ENCODE data around the gene TSC22D1. TPM values are rescaled to one million over a fixed set of nuclear protein-coding genes. Genes with fewer than 3 reads are reported as not detected.

TSC22D1 gene
- total and polyA plus RNA-seq, 2 experiments from 2014 or later: 173 to 195 TPM

- no peaks in the 10 kb centered on the region for H3K27me3 ChIP-seq
- peaks cover 26% of the 10 kb centered on the region for H3K4me1 ChIP-seq (ENCODE audit: insufficient read depth)
- WGBS (ENCODE audit: low lambda C conversion rate, missing lambda C conversion rate): 1% methylated on average over 9 of the region's 9 CpGs
Observed at GRCh38 chr13:44435919-44436510, 140.1 kb downstream of the TSC22D1 start.

DNA sequence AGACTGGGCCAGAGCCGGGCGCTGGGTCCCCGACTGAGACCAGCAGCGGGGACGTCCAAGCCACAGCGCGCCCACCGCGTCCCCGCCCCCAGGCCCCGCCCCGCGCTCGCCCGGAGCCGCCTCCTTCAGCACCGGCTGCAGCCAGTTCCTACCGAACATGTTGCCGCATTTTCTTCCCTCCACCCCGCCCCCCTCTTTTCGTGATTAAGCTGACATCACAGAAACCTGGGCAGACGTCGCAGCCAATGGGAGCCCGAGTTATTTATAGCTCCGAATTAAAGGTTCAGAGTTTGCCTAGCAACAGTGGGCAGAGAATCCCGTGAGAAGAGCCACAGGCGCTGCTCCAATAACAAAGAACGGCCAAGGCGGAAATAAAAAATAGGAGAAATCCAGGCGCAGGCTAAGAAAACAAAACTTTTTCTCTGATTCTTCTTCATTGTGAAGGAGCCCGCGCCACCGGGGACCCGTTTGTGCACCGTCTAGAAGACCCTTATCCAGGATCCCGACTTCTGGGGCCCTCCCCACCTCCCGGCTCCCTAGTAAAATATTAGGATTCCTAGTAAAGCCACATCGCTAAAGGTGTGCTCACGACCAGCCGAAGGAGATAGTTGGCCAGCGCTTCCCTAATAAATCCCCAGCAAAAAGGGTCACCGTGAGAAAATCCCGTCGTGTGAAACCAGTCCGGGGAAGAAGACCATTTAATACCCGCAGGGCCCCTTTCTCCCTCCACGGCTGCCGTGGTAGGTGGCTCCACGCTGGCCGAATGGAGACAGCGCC, 140.8 kb downstream of the TSC22D1 start:
- peak overlapping the region; percentile 96 for H3K27ac ChIP-seq
- TF ChIP-seq CTCF (IDR thresholded peaks at IDR 0.05; ENCODE audit: poor library complexity) (no peak), EZH2 (IDR thresholded peaks at IDR 0.05; ENCODE audit: borderline replicate concordance) (no peak), EZH2phosphoT487 (IDR thresholded peaks at IDR 0.05; ENCODE audit: low read depth, severe bottlenecking, unreplicated experiment) (no peak)
- peak; percentile 98 for DNase-seq (ENCODE audit: low spot score)
- no peaks in the 10 kb centered on the region for H3K9me3 ChIP-seq (ENCODE audit: low read depth)
- H2AFZ ChIP-seq: no peak overlapping the region
- under 1% methylated on average over 48 of the region's 51 CpGs for WGBS (ENCODE audit: low lambda C conversion rate, missing lambda C conversion rate)
- H3K27me3 ChIP-seq: no peaks in the 10 kb centered on the region
- peaks cover 34% of the 10 kb centered on the region for H3K79me2 ChIP-seq
- peak overlapping the region; percentile 94 for H3K4me3 ChIP-seq
- no peaks in the 10 kb centered on the region for H3K9me2 ChIP-seq (replicated peaks; ENCODE audit: insufficient read depth)
- peaks cover 31% of the 10 kb centered on the region for H3K4me1 ChIP-seq (ENCODE audit: insufficient read depth)
- peak overlapping the region; percentile 75 for H3K4me2 ChIP-seq
- peaks cover 17% of the 10 kb centered on the region for H4K20me1 ChIP-seq (ENCODE audit: insufficient read depth, poor library complexity, severe bottlenecking)
- no peaks in the 10 kb centered on the region for H3K36me3 ChIP-seq (replicated peaks; ENCODE audit: insufficient read depth, low read depth)

More at GRCh38 chr13:44435919-44436510, 140.1 kb downstream of the TSC22D1 start:
- H3K9me3 ChIP-seq (ENCODE audit: low read depth): no peaks in the 10 kb centered on the region
- no peaks in the 10 kb centered on the region for H3K9me2 ChIP-seq (replicated peaks; ENCODE audit: insufficient read depth)
- peaks cover 17% of the 10 kb centered on the region for H4K20me1 ChIP-seq (ENCODE audit: insufficient read depth, poor library complexity, severe bottlenecking)
- H2AFZ ChIP-seq: no peak overlapping the region
- peak overlapping the region; percentile 70 for H3K4me2 ChIP-seq
- peak overlapping the region; percentile 96 for H3K27ac ChIP-seq
- TF ChIP-seq EZH2phosphoT487 (IDR thresholded peaks at IDR 0.05; ENCODE audit: low read depth, severe bottlenecking, unreplicated experiment) (no peak), EZH2 (IDR thresholded peaks at IDR 0.05; ENCODE audit: borderline replicate concordance) (no peak), CTCF (IDR thresholded peaks at IDR 0.05; ENCODE audit: poor library complexity) (no peak)
- H3K4me3 ChIP-seq: peak overlapping the region; percentile 94
- DNase-seq (ENCODE audit: low spot score): no peak
- peaks cover 38% of the 10 kb centered on the region for H3K79me2 ChIP-seq
- no peaks in the 10 kb centered on the region for H3K36me3 ChIP-seq (replicated peaks; ENCODE audit: insufficient read depth, low read depth)

- no peak for DNase-seq (ENCODE audit: low spot score)
- H2AFZ ChIP-seq: no peak overlapping the region
Observed at GRCh38 chr13:44434766-44435141, 141.4 kb downstream of the TSC22D1 start.

More at GRCh38 chr13:44434766-44435141, 141.4 kb downstream of the TSC22D1 start:
- Histone ChIP-seq H3K27me3 (no peaks in the 10 kb centered on the region), H3K9me2 (replicated peaks; ENCODE audit: insufficient read depth) (no peaks in the 10 kb centered on the region), H3K4me2 (peak overlapping the region; percentile 75), H4K20me1 (ENCODE audit: insufficient read depth, poor library complexity, severe bottlenecking) (peaks cover 17% of the 10 kb centered on the region), H3K36me3 (replicated peaks; ENCODE audit: insufficient read depth, low read depth) (no peaks in the 10 kb centered on the region), H3K4me3 (peak overlapping the region; percentile 50), H3K27ac (peak overlapping the region; percentile 80), H3K9me3 (ENCODE audit: low read depth) (no peaks in the 10 kb centered on the region), H3K79me2 (peaks cover 34% of the 10 kb centered on the region), H3K4me1 (ENCODE audit: insufficient read depth) (peaks cover 31% of the 10 kb centered on the region)
- WGBS (ENCODE audit: low lambda C conversion rate, missing lambda C conversion rate): 13% methylated on average over 4 of the region's 4 CpGs
- TF ChIP-seq EZH2 (IDR thresholded peaks at IDR 0.05; ENCODE audit: borderline replicate concordance) (no peak), CTCF (IDR thresholded peaks at IDR 0.05; ENCODE audit: poor library complexity) (no peak), EZH2phosphoT487 (IDR thresholded peaks at IDR 0.05; ENCODE audit: low read depth, severe bottlenecking, unreplicated experiment) (no peak)

Measured in hepatocyte (in vitro differentiated cells).